ENCODE data around the gene TMEM39B.
"Not testable (repeated sequence)": the region's sequence is repeated elsewhere in the genome, so short reads cannot be mapped to it uniquely, and the experiment has no call there.

Gene TMEM39B

DNA sequence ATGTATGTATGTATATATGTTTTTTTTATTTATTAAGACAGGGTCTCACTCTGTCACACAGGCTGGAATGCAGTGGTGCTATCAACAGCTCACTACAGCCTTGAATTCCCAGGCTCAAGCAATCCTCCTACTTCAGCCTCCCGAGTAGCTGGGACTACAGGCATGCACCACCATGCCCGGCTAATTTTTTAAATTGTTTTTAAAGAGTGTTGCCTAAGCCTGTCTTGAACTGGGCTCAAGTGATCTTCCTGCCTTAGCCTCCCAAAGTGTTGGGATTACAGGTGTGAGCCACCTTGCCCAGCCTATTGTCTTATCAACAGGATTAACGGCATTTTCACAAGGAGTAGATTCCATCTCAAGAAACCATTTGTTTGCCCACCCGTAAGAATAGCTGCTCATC lies 40.7 kb downstream of the TMEM39B start:
- not testable (repeated sequence) for DNase-seq

DNA sequence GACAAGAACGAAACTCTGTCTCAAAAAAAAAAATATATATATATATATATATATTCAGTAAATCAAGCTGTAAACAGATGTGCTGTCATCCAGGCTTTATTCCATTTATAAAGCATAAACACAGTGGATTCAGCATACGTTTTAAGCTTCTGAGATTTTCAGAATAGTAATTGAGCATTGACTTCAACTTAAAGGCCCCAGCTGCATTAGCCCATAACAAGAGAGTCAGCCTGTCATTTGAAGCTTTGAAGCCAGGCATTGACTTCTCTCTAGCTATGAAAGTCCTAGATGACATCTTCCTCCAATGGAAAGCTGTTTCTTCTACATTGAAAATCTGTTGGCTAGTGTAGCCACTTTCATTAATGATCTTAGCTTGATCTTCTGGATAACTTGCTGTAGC lies 41.7 kb downstream of the TMEM39B start:
- no peak for DNase-seq

DNA sequence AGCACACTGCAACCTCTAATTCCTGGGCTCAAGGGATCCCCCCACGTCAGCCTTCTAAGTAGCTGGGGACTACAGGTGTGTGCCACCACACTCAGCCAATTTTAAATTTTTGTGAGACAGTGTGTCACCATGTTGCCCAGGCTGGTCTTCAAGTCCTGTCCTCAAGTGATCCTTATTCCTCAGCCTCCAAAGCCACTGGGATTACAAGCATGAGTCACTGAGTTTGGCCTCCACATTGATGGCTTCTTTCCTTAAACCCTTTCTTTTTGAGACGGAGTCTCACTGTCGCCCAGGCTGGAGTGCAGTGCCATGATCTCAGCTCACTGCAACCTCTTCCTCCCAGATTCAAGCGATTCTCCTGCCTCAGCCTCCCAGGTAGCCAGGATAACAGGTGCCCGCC lies 42.8 kb downstream of the TMEM39B start:
- DNase-seq: no peak

DNA sequence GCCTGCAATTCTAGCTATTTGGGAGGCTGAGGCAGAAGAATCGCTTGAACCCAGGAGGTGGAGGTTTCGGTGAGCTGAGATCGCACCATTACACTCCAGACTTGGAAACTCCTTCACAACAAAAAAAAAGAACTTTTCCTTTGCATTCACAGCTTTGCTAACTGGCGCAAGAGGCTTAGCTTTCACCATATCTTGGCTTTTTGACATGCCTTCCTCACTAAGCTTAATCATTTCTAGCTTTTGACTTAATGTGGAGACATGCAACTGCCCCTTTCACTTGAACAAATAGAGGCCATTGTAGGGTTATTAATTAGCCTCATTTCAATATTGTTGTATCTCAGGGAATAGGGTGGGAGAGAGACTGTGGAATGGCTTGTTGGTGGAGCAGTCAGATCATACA lies 43.8 kb downstream of the TMEM39B start:
- no peak for DNase-seq

DNA sequence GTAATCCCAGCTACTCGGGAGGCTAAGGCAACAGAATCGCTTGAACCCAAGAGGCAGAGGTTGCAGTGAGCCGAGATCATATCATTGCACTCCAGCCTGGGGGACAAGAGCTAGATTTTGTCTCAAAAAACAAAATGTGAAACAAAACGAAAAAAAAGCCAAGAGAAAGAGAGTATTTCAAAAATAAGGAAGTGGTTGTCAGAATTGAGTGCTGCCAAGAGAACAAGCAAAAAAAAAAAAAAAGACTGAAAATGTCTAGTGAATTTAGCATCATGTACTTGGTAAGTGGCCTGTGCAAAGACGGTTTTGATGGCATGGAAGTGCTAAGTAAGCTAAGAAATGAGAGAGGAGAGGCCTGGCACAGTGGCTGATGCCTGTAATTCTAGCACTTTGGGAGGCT lies 49.4 kb downstream of the TMEM39B start:
- DNase-seq: no peak

DNA sequence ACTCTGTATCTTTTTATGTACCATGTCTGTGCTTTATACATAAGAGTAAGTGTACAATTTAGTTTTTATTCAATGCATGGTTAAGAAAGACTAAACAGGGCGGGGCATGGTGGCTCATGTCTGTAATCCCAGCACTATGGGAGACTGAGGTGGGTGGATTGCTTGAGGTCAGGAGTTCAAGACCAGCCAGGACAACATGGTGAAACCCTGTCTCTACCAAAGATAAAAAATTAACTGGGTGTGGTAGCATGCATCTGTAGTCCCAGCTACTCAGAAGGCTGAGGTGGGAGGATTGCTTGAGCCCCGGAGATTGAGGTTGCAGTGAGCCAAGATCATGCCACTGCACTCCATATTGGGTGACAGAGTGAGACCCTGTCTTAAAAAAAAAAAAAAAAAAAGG lies 50.6 kb downstream of the TMEM39B start:
- DNase-seq: not testable (repeated sequence)

DNA sequence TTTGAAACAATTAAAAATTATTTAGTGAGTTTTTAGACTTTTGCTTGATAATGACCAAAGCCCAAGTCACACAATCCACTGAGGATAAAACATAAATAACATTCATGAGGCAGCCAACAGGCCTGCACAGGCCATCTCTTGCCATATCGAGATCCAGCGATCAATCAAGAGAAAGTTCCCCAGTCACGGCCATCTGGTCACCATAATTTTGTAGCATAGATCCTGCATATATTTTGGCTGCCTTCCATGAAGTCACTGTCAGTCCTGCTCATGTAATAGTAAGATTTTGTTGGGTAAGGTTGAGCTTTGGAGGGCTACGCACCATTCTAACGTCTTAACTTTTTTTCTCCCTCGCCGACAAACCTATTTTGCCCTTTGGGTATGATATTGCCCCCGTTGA lies 52.6 kb downstream of the TMEM39B start:
- no peak for DNase-seq

DNA sequence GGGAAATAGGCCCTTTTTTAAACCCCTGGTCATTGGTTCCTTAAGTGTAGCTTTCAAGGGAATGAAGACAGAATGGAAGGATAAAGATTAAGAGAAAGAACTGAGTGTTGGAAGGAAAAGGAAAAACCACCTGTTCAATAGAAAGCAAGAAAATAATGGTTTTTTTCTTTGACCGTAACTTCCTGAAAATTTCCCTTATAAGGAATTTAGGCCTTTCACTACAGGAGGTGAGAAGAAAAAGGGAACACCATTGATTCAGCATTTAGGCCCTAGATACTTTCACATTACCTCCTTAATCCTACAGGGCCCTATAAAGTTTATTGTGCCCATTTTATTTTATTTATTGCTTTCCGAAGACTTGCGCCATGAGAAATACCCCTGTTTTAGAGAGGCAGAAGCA lies 54.0 kb downstream of the TMEM39B start:
- DNase-seq: no peak

DNA sequence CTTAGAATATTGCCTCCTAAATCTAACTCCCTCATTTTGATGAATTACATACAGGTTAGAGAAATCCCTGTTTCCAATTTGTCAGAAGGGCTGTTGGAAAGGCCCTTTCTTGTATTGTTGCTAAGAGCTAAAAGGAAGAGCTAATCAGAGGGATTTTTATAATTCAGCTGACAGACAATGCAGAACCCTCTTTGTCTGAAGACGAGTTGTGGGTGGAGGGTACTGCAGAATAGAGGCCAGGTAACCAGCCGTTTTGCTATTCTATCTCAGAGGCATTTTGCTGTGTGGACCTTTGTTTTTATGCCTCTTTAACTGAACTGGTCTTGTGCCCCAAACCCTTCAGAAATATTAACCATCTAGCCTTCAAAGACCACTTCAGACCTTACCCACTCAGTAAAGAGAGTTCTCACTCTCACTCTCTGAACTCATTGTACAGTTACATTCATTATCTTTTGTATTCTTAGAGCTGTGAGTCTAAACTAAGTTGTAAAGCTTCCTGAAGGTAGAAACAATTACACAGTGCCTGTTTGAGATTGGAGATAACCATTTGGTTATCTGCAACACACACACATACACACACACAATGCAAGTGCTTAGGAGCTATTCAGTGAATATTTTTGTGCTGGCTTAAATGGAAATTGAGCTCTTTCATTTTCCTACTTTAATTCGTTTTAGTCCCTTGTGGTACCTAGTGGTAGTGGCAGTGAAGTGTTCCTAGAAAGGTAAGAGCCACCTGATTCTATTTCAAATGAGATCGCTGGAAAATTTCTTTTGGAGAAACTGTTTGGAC lies 54.9 kb downstream of the TMEM39B start:
- DNase-seq: no peak

DNA sequence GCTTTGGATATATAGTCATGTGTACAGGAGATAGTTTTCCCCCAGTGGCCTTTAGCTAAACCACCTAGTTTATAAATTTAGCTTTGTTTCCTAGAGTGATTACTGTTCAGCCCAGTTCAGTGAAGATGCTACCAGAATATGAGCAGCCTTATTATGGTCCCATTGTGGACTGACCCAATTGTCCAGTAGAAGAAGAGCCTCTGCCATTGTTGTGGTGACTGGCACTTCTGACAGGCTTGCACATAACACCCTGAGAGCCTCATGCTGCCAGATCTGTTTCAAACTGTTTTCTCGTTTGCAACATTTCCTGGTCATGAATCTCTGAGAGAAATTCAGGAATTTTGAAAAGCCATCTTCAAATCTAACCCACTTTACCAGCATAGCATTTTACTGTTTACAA lies 55.7 kb downstream of the TMEM39B start:
- DNase-seq: no peak

DNA sequence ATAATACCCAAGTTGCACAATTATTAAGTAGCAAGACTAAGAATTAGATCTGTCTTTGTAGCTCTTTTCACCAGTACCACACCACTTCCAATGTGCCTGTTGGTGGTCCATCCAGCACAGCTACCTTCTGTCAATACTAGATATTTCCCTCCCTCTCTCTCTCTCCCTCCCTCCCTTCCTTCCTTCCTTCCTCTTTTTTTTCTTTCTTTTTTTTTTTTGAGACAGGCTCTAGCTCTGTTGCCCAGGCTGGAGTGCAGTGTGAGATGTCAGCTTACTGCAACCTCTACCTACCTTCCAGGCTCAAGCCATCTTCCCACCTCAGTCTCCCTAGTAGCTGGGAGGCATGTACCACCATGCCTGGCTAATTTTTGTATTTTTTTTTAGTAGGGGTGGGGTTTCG lies 56.2 kb downstream of the TMEM39B start:
- no peak for DNase-seq

DNA sequence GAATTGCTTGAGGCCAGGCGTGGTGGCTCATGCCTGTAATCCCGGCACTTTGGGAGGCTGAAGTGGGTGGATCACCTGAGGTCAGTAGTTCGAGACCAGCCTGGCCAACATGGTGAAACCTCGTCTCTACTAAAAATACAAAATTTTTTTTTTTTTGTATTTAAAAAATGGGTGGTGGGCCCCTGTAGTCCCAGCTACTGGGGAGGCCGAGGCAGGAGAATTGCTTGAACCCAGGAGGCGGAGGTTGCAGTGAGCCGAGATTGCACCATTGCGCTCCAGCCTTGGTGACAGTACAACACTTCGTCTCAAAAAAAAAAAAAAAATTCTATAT lies 61.2 kb downstream of the TMEM39B start:
- not testable (repeated sequence) for DNase-seq

DNA sequence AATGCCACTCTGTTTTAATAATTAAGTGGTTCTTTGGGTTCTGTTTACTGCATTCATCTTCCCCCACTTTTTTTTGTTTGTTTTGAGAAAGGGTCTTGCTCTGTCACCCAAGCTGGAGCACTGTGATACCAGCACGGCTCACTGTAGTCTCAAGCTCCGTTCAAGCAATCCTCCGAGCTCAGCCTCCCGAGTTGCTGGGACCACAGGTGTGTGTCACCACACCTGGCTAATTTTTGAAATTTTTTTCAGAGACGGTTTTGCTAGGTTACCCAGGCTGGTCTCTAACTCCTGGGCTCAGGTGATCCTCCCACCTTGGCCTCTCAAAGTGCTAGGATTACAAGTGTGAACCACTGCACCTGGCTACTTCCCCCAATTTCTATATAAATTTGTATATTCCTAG lies 64.4 kb downstream of the TMEM39B start:
- no peak for DNase-seq

DNA sequence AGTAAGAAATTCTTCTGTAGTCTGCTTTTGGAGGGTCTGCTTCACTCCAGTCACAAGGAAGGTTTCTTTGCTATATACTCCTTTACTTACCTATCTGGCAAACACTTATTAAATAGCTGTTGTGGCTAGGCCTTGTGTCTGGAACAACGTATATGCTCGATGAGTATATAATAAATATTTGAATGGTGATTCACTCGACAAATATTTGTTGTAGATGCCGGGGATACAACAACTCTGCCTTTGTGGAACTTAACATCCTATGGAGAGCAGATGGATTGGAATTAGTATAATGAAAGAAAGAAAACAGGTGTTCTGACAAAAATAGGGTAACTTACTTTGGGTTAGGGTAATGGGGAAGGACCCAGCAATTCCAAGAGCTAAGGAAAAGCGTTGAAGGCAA lies 66.2 kb downstream of the TMEM39B start:
- no peak for DNase-seq

DNA sequence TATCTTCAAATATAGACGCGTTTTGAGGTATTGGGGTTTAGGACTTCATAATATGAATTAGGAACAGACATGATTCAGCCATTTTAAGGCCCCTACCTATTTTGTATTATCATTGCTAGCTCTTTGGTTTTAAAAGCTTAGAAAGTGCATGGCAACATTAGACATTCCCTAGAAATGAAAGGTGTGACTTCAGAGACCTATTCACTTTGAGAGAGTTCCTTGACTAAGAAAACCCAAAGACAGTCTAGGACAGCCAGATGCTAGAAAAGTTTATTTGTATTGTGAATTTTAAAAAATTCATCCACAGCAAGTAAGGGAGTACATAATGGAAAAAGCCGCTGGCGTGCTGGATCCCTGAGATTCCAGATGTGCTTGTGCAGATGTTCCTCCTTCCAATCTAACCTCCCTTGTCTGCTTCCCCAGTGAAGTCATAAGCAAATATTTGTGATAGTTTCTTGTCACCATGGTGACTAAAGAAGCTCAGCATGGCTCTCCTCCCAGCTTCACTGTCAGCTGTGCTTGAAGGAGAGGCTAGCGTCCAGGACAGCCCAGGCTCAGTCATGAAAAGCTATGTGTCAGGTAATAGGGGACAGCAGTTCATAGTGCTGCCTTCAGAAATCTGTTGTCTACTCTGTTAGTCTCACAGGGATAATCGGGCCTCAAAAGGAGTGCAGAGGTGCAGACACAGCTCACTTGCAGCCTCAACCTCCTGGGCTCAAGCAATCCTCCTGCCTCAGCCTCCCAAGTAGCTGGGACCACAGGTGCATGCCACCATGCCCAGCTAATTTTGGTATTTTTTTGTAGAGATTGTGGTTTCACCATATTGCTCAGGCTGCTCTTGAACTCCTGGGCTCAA lies 69.9 kb downstream of the TMEM39B start:
- DNase-seq: no peak

DNA sequence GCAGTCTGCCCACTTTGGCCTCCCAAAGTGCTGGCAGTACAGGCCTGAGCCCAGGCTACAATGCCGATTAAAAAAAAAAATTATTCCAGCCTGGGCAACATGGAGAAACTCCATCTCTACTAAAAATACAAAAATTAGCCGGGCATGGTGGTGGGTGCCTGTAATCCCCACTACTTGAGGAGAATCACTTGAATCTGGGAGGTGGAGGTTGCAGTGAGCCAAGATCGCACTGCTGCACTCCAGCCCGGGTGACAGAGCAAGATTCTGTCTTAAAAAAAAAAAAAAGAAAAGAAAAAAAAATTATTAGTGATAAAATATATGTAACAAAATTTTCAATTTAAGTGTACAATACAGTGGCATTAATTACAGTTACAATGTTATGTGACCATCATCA lies 70.6 kb downstream of the TMEM39B start:
- DNase-seq: not testable (repeated sequence)

DNA sequence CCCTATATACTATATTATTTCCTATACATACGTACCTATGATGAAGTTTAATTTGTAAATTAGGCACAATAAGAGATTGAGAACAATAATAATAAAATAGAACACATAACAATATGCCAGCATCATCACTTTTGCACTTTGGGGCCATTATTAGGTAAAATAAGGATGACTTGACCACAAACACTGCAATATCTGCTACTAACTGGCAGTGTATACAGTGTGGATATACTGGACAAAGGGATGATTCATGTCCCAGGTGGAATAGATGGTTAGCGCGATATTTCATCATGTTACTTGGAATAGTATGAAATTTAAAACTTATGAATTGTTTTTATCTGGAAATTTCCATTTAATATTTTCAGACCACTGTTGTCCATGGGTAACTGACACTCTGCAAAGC lies 71.3 kb downstream of the TMEM39B start:
- no peak for DNase-seq

DNA sequence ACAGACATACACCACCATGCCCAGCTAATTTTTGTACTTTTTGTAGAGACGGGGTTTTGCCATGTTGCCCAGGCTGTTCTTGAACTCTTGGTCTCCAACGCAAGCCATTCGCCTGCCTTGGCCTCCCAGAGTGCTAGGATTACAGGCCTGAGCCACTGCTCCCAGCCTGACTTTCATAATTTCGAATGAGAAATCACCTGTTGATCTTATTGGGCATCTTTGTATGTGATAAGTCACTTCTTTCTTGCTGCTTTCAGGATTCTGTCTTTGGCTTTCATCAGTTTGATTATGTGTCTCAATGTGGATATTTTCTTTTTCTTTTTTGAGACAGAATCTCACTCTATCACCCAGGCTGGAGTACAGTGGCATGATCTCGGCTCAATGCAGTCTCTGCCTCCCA lies 75.1 kb downstream of the TMEM39B start:
- DNase-seq: not testable (repeated sequence)

DNA sequence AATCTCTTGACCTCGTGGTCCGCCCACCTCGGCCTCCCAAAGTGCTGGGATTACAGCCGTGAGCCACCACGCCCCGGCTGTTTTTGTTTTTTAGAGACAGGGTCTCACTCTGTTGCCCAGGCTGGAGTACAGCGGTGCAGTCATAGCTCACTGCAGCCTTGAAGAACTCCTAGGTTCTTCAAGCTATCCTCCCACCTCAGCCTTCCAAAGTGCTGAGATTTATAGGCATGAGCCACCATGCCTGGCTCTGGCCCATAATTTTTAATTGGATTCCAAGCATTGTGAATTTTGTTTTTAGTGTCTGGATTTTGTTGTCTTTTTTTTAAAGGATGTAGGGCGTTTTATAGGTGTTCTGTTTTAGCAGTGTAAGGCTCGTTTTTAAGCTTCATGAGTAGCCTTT lies 78.1 kb downstream of the TMEM39B start:
- no peak for DNase-seq

DNA sequence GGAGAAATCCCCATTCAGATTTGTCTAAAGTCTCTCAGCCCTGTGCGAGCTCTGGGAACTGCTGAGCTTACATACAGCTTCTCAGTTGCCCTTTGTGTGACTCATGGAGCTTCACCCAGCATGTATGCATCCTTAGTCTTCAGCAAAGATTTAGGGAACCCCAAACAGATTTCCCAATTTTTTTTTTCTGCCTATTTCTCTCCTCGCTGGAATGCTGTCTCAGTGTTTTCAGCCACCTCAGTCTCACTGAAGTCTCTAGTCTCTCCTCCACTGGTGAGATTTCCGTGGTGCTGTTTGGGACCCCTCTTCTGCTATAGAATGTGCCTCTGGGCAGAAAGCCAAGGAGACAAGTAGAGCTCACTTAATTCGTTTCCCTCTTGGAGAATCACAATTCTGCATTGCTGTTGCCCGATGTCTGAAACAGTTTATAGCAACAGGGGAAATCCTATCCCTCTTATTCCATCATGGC lies 78.6 kb downstream of the TMEM39B start:
- no peak for DNase-seq
